Calu3 (cell line): Measurements from ENCODE around the gene SHPK. TPM values are rescaled to one million over a fixed set of nuclear protein-coding genes. Genes with fewer than 3 reads are reported as not detected.

Experiments
- BruUV-seq: library from RNA; stranded (reverse); fragments of 400-500 nt; replicated peaks from 2 replicates; lab custom pipeline; 2021; lab: Mats Ljungman, UMichigan
- CTCF ChIA-PET: fragments of 300-600 bp; sonication (Branson Sonifier 250); formaldehyde crosslinking; loops from one replicate; lab custom pipeline; 2022; ENCODE audit warnings: antibody characterized with exemption; lab: Charles Lee
- DNase-seq: peaks from one replicate; pipeline ENCODE4 v3.0.0; 2022
- H3K27ac Mint-ChIP-seq: one replicate; pipeline ENCODE4 v1.8.0; 2022; ENCODE audit warnings: mixed read lengths; ENCODE audit not compliant: unreplicated experiment
- H3K27me3 Mint-ChIP-seq: one replicate; pipeline ENCODE4 v1.8.0; 2022; ENCODE audit warnings: mixed read lengths; ENCODE audit not compliant: unreplicated experiment
- H3K36me3 Mint-ChIP-seq: one replicate; pipeline ENCODE4 v1.8.0; 2022; ENCODE audit warnings: mild to moderate bottlenecking, moderate library complexity, mixed read lengths; ENCODE audit not compliant: insufficient read depth, unreplicated experiment
- H3K4me1 Mint-ChIP-seq: one replicate; pipeline ENCODE4 v1.8.0; 2022; ENCODE audit warnings: mild to moderate bottlenecking, low read depth, mixed read lengths; ENCODE audit not compliant: unreplicated experiment
- H3K4me3 Mint-ChIP-seq: one replicate; pipeline ENCODE4 v1.8.0; 2022; ENCODE audit warnings: mild to moderate bottlenecking, low read depth, moderate library complexity, mixed read lengths; ENCODE audit not compliant: unreplicated experiment
- H3K9me3 Mint-ChIP-seq: one replicate; pipeline ENCODE4 v1.8.0; 2022; ENCODE audit warnings: low read depth, mixed read lengths; ENCODE audit not compliant: unreplicated experiment
- intact Hi-C: fragments of 100-400 bp; cut with micrococcal nuclease; formaldehyde crosslinking; loops from one replicate; pipeline ENCODE4 v1.10.0; 2022; ENCODE audit not compliant: unreplicated experiment
- total RNA-seq: library from RNA; stranded (reverse); gene quantifications from 2 replicates; pipeline ENCODE4 v1.2.3, GENCODE V29; 2022
- TF ChIP-seq, protein P1 (sequence below): fragments of 200-600 bp; IDR thresholded peaks from one replicate; pipeline ENCODE4 v1.8.0; 2022; ENCODE audit warnings: antibody characterized with exemption; ENCODE audit not compliant: unreplicated experiment

The SHPK gene
- total RNA-seq, 1 experiment from 2014 or later = 9.4 TPM

DNA sequence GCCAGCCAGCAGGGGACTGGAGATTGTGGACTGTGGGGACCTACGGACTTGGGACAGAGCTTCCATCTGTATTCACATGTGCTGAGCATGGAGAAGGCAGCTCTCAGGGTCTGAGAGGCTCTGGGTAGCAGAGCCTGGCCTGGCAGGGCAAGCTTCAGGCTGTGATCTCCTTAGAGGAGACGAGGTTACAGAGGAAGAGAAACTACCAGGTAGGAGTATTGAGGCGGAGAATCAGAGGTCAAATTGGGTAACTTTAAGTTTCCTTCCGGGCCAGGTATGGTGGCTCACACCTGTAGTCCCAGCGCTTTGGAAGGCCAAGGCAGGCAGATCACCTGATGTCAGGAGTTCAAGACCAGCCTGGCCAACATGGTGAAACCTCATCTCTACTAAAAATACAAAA, 9.3 kb upstream of the SHPK start:
- no TSS peak for BruUV-seq
- Mint-ChIP-seq H3K36me3 (peaks cover 14% of the 10 kb centered on the region), H3K4me1 (no peaks in the 10 kb centered on the region), H3K9me3 (no peaks in the 10 kb centered on the region), H3K27me3 (no peaks in the 10 kb centered on the region), H3K27ac (no peak overlapping the region), H3K4me3 (no peak overlapping the region)
- DNase-seq = no peak
- CTCF ChIA-PET = no interaction called here
- TF ChIP-seq, protein P1, sequence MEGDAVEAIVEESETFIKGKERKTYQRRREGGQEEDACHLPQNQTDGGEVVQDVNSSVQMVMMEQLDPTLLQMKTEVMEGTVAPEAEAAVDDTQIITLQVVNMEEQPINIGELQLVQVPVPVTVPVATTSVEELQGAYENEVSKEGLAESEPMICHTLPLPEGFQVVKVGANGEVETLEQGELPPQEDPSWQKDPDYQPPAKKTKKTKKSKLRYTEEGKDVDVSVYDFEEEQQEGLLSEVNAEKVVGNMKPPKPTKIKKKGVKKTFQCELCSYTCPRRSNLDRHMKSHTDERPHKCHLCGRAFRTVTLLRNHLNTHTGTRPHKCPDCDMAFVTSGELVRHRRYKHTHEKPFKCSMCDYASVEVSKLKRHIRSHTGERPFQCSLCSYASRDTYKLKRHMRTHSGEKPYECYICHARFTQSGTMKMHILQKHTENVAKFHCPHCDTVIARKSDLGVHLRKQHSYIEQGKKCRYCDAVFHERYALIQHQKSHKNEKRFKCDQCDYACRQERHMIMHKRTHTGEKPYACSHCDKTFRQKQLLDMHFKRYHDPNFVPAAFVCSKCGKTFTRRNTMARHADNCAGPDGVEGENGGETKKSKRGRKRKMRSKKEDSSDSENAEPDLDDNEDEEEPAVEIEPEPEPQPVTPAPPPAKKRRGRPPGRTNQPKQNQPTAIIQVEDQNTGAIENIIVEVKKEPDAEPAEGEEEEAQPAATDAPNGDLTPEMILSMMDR = no peak
- intact Hi-C loops = loop anchor here (5.0 kb wide), 1 partner anchor 598 kb away; no protein-coding TSS in a partner anchor

DNA sequence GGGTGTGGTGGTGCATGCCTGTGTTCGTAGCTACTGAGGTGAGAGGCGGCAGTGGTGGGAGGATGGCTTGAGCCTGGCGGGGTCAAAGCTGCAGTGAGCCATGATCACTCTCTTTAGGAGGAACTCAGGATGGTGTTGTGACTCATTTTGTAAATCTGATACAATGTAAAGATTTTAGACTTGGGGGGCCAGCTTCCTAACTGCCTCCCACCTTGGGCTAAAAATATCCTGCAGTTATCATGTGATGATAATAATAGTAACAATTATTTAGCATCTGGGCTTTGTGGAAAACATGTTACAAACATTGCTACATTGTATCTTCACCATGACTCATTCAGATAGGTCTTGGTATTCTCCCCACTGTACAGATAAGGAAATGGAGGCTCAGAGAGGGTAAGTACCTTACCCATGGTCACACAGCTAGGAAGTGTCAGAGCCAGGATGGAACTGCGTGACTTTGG, 7.9 kb upstream of the SHPK start:
- no peaks in the 10 kb centered on the region for H3K27me3 Mint-ChIP-seq
- intact Hi-C loops = no loop called here
- no peaks in the 10 kb centered on the region for H3K9me3 Mint-ChIP-seq
- no peaks in the 10 kb centered on the region for H3K4me1 Mint-ChIP-seq
- peaks cover 14% of the 10 kb centered on the region for H3K36me3 Mint-ChIP-seq
- H3K27ac Mint-ChIP-seq = no peak overlapping the region
- TF ChIP-seq, protein P1 = no peak
- no peak overlapping the region for H3K4me3 Mint-ChIP-seq
- no peak for DNase-seq
- BruUV-seq = no TSS peak
- CTCF ChIA-PET = interaction anchor here (0.5 kb wide), 1 partner anchor 32 kb away, joined by 8 read pairs; no protein-coding TSS in a partner anchor

DNA sequence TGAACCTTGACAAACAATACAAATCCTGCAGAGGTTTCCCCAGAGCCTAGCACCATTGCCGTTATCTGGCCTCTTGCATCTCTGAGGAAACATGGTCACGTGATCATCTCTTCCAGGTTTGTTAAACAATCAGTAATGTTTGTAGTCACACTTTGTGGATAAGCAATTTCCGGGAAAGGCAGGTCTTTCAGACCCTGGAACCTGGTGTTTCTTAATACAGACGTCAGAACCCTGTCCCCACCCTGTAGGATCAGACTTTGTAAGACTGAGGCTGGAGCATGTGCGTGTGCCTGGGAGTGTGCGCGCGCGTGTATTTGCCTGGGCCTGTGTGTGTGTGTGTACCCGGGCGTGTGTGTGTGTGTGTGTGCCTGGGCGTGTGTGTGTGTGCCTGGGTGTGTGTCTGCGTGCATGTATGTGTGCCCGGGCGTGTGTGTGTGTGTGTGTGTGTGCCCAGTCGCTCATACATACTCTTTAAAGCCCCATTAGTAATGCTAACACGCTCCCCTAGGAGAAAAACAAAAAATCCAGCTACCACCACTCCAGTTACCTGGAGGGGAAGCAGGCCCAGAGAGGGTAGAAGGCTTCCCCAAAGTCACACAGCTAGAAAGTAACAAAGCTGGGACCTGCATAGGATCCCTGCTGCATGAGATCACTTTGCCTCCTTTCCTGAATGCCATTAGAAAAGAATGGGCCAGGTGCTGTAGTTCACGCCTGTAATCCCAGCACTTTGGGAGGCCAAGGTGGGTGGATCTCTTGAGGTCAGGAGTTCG, 5.9 kb upstream of the SHPK start:
- no peak overlapping the region for H3K4me3 Mint-ChIP-seq
- no peaks in the 10 kb centered on the region for H3K27me3 Mint-ChIP-seq
- TF ChIP-seq, protein P1 = no peak
- no peaks in the 10 kb centered on the region for H3K9me3 Mint-ChIP-seq
- no TSS peak for BruUV-seq
- DNase-seq = no peak
- H3K4me1 Mint-ChIP-seq = no peaks in the 10 kb centered on the region
- CTCF ChIA-PET = no interaction called here
- peaks cover 17% of the 10 kb centered on the region for H3K36me3 Mint-ChIP-seq
- intact Hi-C loops = no loop called here
- no peak overlapping the region for H3K27ac Mint-ChIP-seq

DNA sequence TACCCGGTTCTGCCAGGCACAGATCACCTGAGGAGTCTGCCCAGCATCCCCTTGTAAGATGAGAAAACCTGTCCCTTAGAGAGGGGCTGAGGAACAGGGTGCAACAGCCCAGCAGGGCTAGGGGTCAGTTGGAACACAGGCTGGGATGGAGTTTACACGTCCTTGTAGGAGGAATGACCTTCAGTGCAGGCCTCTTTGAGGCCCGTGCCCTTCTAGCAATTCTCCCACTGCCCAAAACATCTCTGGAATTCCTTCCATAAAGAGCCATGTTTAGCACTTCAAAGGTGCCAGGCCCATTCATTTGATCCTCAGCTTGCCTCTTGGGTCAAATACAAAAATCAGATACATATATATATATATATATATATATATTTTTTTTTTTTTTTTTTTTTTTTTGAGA, 5.0 kb upstream of the SHPK start:
- Mint-ChIP-seq H3K9me3 (no peaks in the 10 kb centered on the region), H3K4me3 (no peak overlapping the region), H3K27me3 (no peaks in the 10 kb centered on the region), H3K4me1 (no peaks in the 10 kb centered on the region), H3K36me3 (peaks cover 26% of the 10 kb centered on the region), H3K27ac (no peak overlapping the region)
- intact Hi-C loops = no loop called here
- no TSS peak for BruUV-seq
- CTCF ChIA-PET = no interaction called here
- TF ChIP-seq, protein P1 = no peak
- DNase-seq = no peak
